ENCODE measurements around the gene ATG10.
"Not testable (repeated sequence)": the region's sequence is repeated elsewhere in the genome, so short reads cannot be mapped to it uniquely, and the experiment has no call there.

ATG10 gene

DNA sequence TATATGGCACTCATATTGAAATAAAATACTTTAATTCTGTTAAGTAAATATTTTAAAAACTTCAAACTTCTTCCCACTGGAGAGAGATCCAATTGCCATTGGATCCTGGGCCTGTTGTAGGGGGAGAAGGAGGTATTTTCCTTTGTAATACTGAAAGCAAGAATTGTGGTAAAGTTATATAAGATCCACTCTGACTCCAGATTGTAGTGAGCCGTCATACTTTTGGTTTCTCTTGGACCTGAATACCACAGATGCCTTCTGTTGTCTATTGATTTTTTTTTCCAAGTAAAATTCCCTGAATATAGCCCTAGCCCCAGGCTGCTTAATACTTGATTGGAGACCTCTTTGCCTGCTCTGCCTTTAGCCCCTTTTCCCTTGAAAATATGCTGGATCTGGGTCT, 86.9 kb downstream of the ATG10 start:
- DNase-seq = no peak

DNA sequence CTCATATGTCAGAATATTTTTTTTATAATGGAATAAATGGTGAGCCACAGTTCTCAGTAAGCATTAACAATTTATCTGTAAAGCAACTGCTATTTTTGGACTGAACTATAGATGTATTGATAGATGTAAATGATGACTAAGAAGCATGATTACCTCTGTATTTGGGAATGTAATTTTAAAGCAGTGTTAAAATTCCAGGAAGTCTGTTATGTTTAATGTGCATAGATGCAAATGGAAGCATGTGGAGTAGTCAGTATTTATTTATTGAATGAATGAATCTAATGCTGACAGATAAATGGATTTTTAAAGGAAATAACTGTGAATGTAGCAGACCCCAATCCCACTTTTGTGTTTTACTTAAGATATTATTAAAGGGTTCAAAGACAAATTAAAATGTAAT, 95.0 kb downstream of the ATG10 start:
- DNase-seq = no peak

DNA sequence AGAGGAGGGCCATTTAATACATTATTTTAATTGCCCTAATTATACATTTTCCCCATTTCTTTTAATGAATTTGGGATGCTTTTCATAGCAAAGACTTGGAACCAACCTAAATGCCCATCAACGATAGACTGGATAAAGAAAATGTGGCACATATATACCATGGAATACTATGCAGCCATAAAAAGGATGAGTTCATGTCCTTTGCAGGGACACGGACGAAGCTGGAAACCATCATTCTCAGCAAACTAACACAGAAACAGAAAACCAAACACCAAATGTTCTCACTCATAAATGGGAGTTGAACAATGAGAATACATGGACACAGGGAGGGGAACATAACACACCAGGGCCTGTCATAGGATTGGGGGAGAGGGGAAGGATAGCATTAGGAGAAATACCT, 96.2 kb downstream of the ATG10 start:
- not testable (repeated sequence) for DNase-seq

DNA sequence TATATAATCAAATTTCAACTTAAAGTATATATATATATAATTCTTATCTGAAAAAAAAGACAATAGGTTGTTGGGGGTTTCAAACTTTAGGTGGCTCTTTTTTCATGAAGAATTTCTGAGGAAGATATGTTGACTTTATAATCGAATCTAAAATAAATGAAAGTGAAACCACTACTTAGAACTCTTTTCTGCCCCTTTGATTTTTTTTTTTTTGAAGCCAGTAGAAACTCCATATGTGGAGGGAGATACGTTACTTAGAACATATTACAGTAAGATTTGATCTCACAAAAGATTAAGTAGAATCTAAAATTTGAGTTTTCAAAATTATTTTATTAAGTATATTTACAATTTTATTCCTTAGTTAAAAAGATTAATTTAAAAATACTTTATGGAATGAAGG, 96.9 kb downstream of the ATG10 start:
- DNase-seq = no peak

DNA sequence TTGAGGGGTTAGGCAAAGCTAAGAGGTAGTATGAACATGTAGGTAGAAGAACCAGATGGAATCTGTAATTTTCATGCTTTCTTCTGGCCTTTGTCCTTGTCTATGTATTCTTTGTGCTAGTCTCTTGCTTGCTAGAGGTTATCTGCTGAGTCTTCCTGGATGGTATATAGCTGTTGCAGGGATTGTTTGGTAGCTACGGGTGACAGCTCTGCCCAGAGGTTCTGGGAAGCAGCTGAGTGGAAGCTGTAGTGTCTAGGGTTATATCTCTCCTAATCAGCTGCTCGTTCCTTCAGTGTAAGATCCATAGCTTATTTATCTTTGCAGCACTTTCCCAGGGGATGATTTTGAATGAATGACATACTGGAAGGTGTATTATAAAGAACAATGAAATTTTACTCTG, 100.3 kb downstream of the ATG10 start:
- DNase-seq = no peak

DNA sequence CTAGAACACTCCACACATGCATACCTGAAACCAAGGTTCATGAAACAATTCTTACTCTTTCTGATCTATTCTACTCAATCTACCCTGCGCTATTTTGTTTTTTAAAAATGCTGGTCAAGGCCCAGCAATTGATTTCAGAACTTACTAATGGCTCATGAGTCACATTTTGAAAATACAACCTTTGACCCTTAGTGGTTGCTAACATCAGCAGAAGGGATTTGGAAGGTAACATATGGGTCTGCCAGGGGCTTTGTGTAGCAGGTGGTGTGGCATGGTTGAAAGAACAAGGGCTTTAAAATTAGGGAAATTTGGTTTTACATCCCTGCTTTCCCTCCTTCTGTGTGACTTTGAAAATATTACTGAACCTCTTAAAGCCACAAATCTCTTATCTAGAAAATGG, 101.4 kb downstream of the ATG10 start:
- no peak for DNase-seq

DNA sequence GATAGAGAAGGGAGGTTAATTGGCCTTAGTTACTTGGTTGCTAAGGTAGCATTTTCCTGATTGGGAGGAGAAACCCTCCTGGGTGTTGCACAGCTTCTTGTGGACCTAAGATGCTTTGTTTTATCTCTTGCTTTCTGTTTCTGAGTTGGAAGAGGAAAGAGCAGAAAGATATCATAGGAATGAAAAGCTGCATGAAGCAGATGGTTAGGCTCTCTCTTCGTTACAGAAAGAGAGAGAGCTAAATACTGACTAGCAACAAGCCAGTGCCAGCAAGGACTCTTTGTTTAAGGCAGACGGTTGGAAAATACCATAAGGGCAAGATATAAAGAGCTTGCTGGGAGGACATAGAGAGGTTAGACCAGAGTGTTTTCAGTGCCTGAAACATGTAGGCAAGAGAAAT, 103.1 kb downstream of the ATG10 start:
- no peak for DNase-seq

DNA sequence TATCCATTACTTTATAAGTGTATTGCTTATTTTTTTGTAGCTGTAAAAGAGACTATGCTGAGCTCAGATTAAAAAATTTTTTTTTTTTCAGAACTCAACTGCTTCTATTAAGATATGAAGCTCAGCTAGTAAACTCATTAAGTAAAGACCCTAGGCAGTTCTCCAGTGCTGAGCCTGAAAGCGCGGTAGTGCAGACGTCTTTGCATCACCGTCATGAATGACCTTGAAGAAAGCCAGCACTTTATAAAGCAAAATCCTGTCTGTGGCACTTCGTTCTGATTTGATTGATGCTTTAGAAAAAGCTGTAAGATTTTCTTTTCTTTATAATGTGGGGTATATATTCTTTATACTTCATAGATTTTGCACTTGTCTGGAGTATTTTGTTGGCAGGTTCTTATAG, 105.7 kb downstream of the ATG10 start:
- DNase-seq = no peak

DNA sequence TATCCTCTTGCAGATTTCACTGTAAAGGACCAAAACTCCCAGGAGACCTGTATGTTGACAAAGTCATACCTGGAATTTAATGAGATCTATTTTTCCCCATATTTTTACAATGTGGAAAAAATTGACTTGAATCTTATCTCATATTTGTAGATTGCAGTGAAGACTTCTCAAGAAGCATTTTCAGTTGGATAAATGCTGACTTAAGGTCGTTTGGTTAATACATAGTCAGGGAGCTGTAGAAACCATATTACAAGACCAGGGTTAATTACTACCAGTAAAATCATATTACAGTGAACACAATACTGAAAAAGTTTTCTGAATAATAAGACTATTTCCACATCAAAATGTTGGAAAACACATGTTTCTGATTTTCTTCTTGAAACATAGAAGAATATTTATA, 119.8 kb downstream of the ATG10 start:
- DNase-seq = no peak

DNA sequence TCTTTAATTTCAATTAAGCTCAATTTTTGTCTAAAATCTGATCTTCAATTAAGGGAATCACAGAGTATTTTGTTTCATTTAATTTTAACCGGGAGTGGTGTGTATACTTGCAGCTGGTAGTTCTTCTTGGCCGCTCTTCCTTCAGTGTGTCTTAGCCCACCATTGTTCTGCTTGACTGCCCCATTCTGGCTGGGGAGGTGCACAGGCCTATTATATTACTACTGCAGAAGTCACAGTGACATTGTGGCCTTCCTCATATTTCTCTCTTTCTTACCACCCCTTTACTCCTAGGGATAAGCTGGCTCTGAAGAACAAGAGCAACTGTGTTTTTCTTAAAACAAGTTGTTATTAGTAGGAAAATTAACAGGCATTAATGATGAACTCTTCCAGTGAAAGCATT, 123.7 kb downstream of the ATG10 start:
- DNase-seq = no peak

DNA sequence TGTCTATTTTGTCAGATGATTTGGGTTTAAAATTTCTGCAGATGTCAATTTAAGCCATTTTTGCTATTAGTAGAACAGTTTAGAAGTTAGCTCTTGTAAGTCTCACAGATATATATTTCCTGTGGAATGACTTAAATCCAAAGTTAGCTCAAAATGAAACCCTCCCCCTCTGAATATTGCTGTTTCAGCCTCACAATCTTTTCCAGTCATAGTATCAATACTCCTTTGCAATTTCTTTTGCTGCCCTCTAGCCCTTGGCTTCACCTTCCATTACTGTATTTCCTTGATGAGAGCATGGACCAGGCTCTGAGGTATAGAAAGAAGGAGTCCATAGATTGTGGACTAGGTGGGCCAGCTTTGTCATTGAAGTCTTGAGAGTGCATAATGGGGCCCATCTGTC, 124.4 kb downstream of the ATG10 start:
- no peak for DNase-seq

DNA sequence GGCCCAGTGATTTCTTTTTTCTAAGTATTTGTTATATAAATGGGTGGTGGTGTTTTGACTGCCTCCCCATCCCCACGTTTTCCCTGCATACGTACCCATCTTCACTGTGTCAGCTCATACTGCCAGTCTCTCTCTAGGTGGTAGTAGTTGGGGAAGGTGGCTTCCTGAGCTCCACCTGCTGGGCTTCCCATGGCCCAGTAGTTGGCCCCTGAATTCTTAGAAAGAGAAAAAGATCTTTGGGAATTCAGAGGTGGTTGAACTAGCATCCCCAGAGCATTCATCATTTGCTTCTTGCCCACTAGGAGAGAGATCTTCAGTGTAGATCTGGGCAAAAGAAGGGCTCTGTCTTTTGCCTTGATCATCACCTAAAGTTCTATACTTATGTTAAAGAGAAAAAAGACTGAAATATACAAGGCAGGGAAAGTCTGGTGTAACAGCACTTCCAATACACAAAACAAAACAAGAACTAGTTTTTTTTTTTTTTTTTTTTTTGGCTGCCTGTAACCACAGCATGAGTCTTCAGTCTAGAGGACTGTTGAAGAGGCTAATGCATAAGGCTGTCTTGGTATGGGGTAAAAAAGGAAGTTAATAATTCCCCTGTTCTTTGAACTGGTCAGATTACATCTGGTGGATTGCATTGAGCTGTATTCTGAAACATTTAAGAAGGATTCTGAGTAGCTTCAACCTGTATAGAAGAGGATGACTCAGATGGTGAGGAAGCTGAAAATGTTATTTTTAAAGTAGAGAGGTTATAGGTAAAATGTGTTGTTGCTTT, 128.7 kb downstream of the ATG10 start:
- DNase-seq = no peak

DNA sequence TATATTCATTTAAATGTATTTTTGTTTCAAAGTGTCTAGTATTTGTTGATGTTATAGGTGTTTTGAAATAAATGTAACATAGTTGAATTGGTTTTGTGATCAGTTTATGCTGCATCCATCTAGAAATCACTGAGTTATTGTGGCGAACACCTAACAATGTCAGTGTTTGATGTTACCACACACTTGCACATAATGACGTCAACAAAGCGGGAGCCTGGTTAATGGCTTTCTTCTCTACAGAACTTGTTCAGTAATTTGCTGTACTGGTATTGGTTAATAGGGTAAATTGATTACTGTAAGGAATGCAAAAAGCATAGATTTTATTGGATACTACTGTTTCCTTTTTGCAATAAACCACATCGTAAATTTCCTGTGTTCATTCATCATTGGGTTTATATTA, 133.0 kb downstream of the ATG10 start:
- DNase-seq = no peak

DNA sequence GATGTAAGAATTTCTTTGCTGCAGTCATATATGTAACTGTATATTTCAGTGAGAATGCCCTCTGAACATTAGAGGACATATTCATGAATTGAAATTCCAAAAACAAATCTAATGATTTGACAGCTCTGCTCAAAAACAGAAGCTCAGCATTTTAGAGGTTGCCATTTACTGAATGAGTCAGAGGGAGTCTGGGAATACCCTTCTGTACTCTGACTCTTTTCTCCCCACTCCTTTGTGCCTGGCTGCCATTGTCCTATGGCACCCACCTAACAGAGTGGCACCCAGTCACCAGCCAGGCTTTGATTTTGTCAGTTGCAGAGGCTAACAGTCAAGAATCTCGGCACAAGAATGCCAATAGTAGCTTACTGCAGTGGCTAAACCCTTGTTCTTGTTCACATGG, 133.6 kb downstream of the ATG10 start:
- DNase-seq = no peak

DNA sequence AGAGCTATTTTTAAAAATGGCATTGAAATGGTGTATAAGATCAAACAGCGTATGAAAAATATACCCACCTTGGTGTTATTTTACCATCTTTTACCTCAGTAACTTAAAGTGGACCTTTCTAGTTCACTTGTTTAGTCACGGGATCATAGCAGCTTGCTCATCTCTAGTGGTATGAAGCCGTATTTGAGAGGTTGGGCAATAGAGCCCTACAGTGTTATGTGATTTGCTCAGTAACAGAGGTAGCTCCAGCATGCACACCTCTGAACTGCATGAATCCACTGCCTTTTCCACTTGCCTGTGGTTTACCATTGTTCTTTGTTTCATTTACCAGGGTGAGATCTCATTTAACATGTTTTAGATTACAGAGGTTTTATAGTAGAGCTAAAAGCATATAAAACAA, 134.4 kb downstream of the ATG10 start:
- DNase-seq = no peak

DNA sequence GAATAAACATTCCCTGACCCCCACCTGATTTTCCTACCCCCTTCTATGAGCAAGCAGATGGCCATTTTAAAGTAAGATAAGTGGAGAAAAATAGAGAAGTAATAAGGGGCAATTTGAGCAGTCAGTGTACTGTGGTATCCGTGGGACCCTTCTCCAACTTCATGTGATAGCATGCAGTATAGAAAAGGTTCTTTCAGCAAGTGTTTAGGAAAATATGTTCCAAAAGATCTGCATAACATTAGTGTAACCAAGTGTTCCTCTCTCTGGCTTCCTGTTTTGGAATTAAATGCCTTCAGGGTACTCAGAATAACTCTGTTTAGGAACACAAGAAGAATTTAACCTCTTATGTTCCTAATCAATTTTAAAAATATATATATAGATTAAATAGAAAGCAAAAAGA, 134.9 kb downstream of the ATG10 start:
- no peak for DNase-seq

DNA sequence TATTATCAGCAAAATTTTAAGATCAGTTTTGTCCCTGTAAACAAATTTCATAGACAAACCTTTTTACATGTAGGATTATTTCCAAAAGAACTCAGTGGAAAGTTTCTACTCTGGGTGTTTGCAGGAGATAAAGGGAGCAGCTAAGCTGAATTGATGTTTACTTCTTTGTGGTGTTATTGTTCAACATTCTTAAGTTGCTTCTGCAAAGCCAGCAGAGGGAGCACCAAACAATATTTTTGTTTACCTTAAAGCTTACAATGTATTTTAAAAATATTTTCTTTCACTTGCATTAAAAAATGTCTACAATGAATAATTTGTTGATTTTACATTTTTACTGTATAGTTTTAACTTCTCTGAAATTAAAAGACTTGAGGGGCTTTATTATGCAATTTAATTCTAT, 135.4 kb downstream of the ATG10 start:
- DNase-seq = no peak

DNA sequence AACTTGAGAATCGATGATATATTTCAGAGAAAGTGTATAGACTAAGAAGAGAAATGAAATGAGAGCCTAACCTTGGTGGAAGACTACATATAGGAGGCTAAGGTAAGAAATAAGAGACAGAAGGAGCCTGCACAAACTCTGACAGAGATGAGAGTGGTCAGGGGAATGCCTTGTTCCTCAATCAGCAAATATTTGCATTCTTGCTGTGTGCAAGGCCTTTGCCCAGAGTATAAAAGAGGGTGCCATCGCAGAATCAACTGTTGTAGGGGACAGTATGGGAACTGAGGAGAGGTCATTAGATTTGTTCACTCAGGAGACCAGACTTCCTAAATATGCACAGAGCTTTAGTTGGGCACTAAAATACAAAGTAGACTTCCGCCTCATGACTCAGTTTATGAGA, 137.2 kb downstream of the ATG10 start:
- DNase-seq = no peak

DNA sequence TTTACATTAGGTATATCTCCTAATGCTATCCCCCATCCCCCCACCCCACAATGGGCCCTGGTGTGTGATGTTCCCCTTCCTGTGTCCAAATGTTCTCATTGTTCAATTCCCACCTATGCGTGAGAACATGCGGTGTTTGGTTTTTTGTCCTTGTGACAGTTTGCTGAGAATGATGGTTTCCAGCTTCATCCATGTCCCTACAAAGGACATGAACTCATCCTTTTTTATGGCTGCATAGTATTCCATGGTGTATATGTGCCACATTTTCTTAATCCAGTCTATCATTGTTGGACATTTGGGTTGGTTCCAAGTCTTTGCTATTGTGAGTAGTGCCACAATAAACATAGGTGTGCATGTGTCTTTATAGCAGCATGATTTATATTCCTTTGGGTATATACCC, 138.1 kb downstream of the ATG10 start:
- DNase-seq = not testable (repeated sequence)

DNA sequence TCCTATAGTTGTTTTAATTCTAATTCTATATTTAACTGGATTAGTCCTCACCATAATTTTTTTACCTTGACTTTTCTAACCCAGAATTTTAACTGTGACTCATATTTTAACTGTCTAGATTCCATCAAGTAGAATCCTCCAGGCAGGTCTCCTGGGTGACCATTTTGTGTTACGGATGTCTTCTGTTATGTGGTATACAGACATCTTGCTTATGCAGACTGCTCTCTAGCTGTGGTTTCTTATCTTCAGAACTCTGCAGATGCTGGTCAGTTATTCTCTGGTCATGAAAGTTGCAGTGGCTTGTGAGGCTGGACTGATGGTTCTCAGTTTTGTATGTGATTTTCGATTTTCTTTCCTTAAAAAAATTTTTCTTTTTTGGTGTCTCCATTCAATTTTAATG, 139.4 kb downstream of the ATG10 start:
- DNase-seq = no peak

DNA sequence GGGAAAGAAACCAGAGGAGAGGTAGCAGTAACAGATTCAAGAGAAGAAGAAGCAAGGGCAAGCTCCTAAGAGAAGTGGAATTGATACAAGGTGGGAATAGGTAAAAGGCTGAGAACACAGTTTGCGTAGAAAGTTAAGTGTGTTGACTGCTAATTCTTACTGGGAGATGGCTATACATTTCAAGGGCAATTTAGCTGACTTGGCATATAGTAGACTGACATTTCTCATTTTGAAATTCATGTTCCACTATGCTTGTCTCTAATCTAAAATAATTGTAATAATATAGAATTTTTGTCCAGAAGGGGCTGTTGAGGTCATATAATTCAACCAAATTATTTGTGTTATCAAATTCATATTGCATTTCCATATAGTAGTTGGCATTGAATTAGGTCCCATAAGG, 144.0 kb downstream of the ATG10 start:
- DNase-seq = no peak

DNA sequence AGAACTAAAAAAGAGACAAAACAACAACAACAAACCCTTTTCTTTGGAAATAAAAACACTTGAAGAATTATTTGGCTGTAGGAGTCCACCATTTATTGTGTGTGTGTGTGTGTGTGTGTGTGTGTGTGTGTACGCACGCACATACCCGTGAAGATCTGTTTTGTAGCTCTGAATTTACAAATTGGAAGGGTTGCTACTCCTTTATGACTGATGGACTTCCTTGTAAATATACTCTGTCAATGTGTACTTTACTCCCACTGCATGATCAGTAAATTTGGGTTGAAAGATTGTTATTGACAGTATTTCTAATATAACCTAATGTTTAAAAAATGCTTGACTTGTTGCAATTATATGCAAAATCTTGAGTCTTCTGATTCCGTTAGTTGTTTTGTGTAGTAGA, 148.1 kb downstream of the ATG10 start:
- no peak for DNase-seq

DNA sequence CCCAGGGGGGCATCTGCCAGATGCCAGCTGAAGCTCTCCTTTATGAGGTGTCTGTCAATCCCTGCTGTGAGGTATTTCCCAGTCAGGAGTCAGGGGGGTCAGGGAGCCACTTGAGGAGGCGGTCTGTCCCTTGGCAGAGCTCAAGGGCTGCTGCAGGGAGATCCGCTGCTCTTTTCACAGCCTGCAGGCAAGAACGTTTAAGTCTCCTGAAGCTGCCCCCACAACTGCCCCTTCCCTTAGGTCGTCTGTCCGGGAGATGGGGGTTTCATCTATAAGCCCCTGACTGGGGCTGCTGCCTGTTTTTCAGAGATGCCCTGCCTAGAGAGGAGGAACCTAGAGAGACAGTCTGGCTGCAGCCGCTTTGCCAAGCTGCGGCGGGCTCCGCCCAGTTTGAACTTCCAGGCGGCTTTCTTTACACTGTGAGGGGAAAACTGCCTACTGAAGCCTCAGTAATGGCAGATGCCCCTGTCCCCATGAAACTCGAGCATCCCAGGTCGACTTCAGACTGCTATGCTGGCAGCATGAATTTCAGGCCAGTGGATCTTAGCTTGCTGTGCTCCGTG, 158.0 kb downstream of the ATG10 start:
- DNase-seq = no peak

DNA sequence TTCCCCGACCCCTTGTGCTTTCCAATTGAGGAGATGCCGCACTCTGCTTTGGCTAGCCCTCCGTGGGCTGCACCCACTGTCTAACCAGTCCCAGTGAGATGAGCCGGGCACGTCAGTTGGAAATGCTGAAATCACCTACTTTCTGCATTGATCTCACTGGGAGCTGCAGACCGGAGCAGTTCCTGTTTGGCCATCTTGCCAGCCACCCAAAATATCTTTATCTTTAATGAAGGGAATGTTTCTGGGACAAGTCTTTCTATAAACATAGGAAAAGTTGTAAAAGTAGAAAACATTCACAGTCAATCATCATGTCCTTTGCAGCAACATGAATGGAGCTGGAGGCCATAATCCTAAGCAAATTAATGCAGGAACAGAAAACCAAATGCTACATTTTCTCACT, 158.8 kb downstream of the ATG10 start:
- no peak for DNase-seq

DNA sequence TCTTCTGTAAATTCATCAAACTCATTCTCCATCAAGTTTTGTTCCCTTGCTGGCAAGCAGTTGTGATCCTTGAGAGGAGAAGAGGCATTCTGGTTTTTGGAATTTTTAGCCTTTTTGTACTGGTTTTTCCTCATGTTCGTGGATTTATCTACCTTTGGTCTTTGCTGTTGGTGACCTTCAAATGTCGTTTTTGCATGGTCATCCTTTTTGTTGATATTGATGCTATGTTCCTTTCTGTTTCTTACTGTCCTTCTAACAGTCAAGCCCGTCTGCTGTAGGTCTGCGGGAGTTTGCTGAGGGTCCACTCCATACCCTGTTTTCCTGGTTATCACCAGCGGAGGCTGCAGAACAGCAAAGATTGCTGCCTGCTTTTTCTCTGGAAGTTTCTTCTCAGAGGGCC, 165.4 kb downstream of the ATG10 start:
- DNase-seq = no peak

All from stimulated activated CD4-positive, alpha-beta T cell treated with anti-CD3 and anti-CD28 coated beads, Interleukin-4, amount 100 ng/mL, for 24 hours (primary cell).